Stimulated activated naive CD8-positive, alpha-beta T cell treated with anti-CD3 and anti-CD28 coated beads, Interleukin-15, amount 100 ng/mL, for 72 hours (primary cell): ENCODE measurements around the gene C2CD5.

Experiments used
- ATAC-seq: fragments of 150-1000 bp; cut with Tn5 transposase; 2 replicates; pipeline ENCODE4 v1.10.0; 2021; ENCODE audit warnings: mild to moderate bottlenecking, moderate library complexity
- DNase-seq, 2 donors: peaks; one replicate each; pipeline ENCODE4 v3.0.0; 2021 to 2022
- H3K27ac Mint-ChIP-seq, 2 donors: one replicate each; pipeline ENCODE4 v1.8.0; 2022; ENCODE audit warnings: mild to moderate bottlenecking in 2 of 2, mixed read lengths in 2 of 2, moderate library complexity in 2 of 2
- H3K27me3 Mint-ChIP-seq: one replicate; pipeline ENCODE4 v1.8.0; 2022; ENCODE audit warnings: mixed read lengths
- H3K4me1 Mint-ChIP-seq: one replicate; pipeline ENCODE4 v1.8.0; 2022; ENCODE audit warnings: mild to moderate bottlenecking, mixed read lengths
- H3K4me3 Mint-ChIP-seq, 2 donors: one replicate each; pipeline ENCODE4 v1.8.0; 2022; ENCODE audit warnings: mild to moderate bottlenecking in 2 of 2, mixed read lengths in 2 of 2, moderate library complexity in 1 of 2
- H3K9me3 Mint-ChIP-seq, 2 donors: one replicate each; pipeline ENCODE4 v1.8.0; 2022; ENCODE audit warnings: mixed read lengths in 2 of 2

Gene C2CD5

GRCh38 chr12:22416801-22417200 is 127.5 kb downstream of the C2CD5 start:
- Mint-ChIP-seq H3K27ac (no peak overlapping the region), H3K4me1 (no peaks in the 10 kb centered on the region), H3K27me3 (no peaks in the 10 kb centered on the region), H3K4me3 (no peak overlapping the region), H3K9me3 (no peaks in the 10 kb centered on the region)
- no peak for ATAC-seq
- no peak for DNase-seq

GRCh38 chr12:22415342-22416309 is 128.7 kb downstream of the C2CD5 start:
- Mint-ChIP-seq H3K4me3 (no peak overlapping the region), H3K9me3 (no peaks in the 10 kb centered on the region), H3K27ac (no peak overlapping the region), H3K4me1 (no peaks in the 10 kb centered on the region), H3K27me3 (no peaks in the 10 kb centered on the region)
- ATAC-seq (no peak), DNase-seq (no peak)

- Mint-ChIP-seq H3K27ac (no peak overlapping the region), H3K4me3 (no peak overlapping the region), H3K27me3 (no peaks in the 10 kb centered on the region), H3K4me1 (peaks cover 4% of the 10 kb centered on the region), H3K9me3 (no peaks in the 10 kb centered on the region)
- DNase-seq (no peak), ATAC-seq (no peak)
These were observed 129.6 kb downstream of the C2CD5 start for GRCh38 chr12:22414742-22415141.

GRCh38 chr12:22413592-22413991 is 130.8 kb downstream of the C2CD5 start:
- Mint-ChIP-seq H3K9me3 (no peaks in the 10 kb centered on the region), H3K27me3 (no peaks in the 10 kb centered on the region), H3K4me3 (no peak overlapping the region), H3K4me1 (peaks cover 15% of the 10 kb centered on the region), H3K27ac (no peak overlapping the region)
- DNase-seq, result no peak
- ATAC-seq, result no peak

GRCh38 chr12:22412581-22412980 is 131.8 kb downstream of the C2CD5 start:
- DNase-seq (no peak), ATAC-seq (no peak)
- Mint-ChIP-seq H3K4me1 (peaks cover 17% of the 10 kb centered on the region), H3K27me3 (no peaks in the 10 kb centered on the region), H3K27ac (no peak overlapping the region), H3K4me3 (no peak overlapping the region), H3K9me3 (no peaks in the 10 kb centered on the region)

- DNase-seq, result no peak
- ATAC-seq, result no peak
These were observed 133.9 kb downstream of the C2CD5 start for GRCh38 chr12:22410486-22410885.

GRCh38 chr12:22409377-22410164 is 134.8 kb downstream of the C2CD5 start:
- Mint-ChIP-seq H3K27me3 (no peaks in the 10 kb centered on the region), H3K27ac (peak overlapping the region; percentile 10 to 87), H3K4me1 (peaks cover 17% of the 10 kb centered on the region), H3K4me3 (peak overlapping the region in 1 of 2 donors; percentile 21), H3K9me3 (no peaks in the 10 kb centered on the region)
- ATAC-seq, result peak; percentile 99
- peak; percentile 36 to 61 for DNase-seq

More at GRCh38 chr12:22410486-22410885, 133.9 kb downstream of the C2CD5 start:
- Mint-ChIP-seq H3K27me3 (no peaks in the 10 kb centered on the region), H3K9me3 (no peaks in the 10 kb centered on the region), H3K4me3 (no peak overlapping the region), H3K27ac (no peak overlapping the region), H3K4me1 (peaks cover 17% of the 10 kb centered on the region)

GRCh38 chr12:22408610-22409376 is 135.5 kb downstream of the C2CD5 start:
- H3K4me3 Mint-ChIP-seq, result peak overlapping the region in 1 of 2 donors; percentile 30
- H3K4me1 Mint-ChIP-seq, result peaks cover 17% of the 10 kb centered on the region
- H3K9me3 Mint-ChIP-seq, result no peaks in the 10 kb centered on the region
- ATAC-seq (peak; percentile 10), DNase-seq (no peak)
- no peaks in the 10 kb centered on the region for H3K27me3 Mint-ChIP-seq
- peak overlapping the region; percentile 44 to 74 for H3K27ac Mint-ChIP-seq

GRCh38 chr12:22407397-22407796 is 136.9 kb downstream of the C2CD5 start:
- Mint-ChIP-seq H3K9me3 (peaks cover 0 to 4% of the 10 kb centered on the region in 2 donors), H3K27me3 (no peaks in the 10 kb centered on the region), H3K4me3 (no peak overlapping the region), H3K4me1 (peaks cover 17% of the 10 kb centered on the region), H3K27ac (no peak overlapping the region)
- DNase-seq, result no peak
- ATAC-seq, result no peak

- H3K27ac Mint-ChIP-seq, result no peak overlapping the region
- H3K4me1 Mint-ChIP-seq, result peaks cover 17% of the 10 kb centered on the region
- ATAC-seq (no peak), DNase-seq (no peak)
- H3K4me3 Mint-ChIP-seq, result no peak overlapping the region
- H3K27me3 Mint-ChIP-seq, result no peaks in the 10 kb centered on the region
- H3K9me3 Mint-ChIP-seq, result peaks cover 0 to 4% of the 10 kb centered on the region in 2 donors
These were observed 137.7 kb downstream of the C2CD5 start for GRCh38 chr12:22406627-22407026.

- DNase-seq (no peak), ATAC-seq (no peak)
- Mint-ChIP-seq H3K4me1 (peaks cover 31% of the 10 kb centered on the region), H3K27me3 (no peaks in the 10 kb centered on the region), H3K27ac (no peak overlapping the region), H3K4me3 (no peak overlapping the region), H3K9me3 (peaks cover 4 to 6% of the 10 kb centered on the region in 2 donors)
These were observed 144.7 kb downstream of the C2CD5 start for GRCh38 chr12:22399464-22400180.
